GM12878 (cell line): ENCODE results near the gene EXOC4. TPM values are rescaled to one million over a fixed set of nuclear protein-coding genes. Genes with fewer than 3 reads are reported as not detected.

Source experiments
- ATAC-seq: fragments of 200-7000 bp; cut with Tn5 transposase; 3 replicates; pipeline ENCODE4 v1.9.1; 2020; ENCODE audit warnings: mild to moderate bottlenecking, moderate library complexity
- BruUV-seq: library from RNA; stranded (reverse); fragments of 400-500 nt; replicated peaks from 2 replicates; lab custom pipeline; 2021; lab: Mats Ljungman, UMichigan
- CTCF ChIA-PET: fragments of 300-600 bp; sonication (Branson Sonifier 250); formaldehyde crosslinking; extraction: SDS; loops from one replicate; lab custom pipeline; 2021; ENCODE audit warnings: inconsistent platforms; lab: Yijun Ruan, JAX
- POLR2A ChIA-PET: fragments of 350-600 bp; formaldehyde crosslinking; extraction: SDS; loops from one replicate; lab custom pipeline; 2021; ENCODE audit warnings: inconsistent platforms; lab: Charles Lee
- RAD21 ChIA-PET: fragments of 300-600 bp; sonication (Branson Sonifier 250); formaldehyde crosslinking; loops from one replicate; lab custom pipeline; 2023; ENCODE audit warnings: antibody characterized with exemption; ENCODE audit not compliant: unreplicated experiment; lab: Charles Lee
- SMC1A ChIA-PET: fragments of 300-600 bp; sonication (Branson Sonifier 250); formaldehyde crosslinking; loops from one replicate; lab custom pipeline; 2023; ENCODE audit not compliant: unreplicated experiment, uncharacterized antibody; lab: Charles Lee
- DNase-seq: peaks from one replicate; pipeline ENCODE4 v3.0.0-alpha.2; 2011; ENCODE audit warnings: low read depth, low spot score
- FAIRE-seq: peaks from 3 replicates; lab custom pipeline; 2011; peaks lifted over from hg19 to GRCh38; lab: Jason Lieb, UNC
- H2AFZ ChIP-seq: 2 replicates; pipeline ENCODE4 v1.6.0; 2011; ENCODE audit warnings: low read depth, low read length, control low read depth; ENCODE audit not compliant: control insufficient read depth
- H3K27ac ChIP-seq: 2 replicates; pipeline ENCODE4 v1.5.1; 2011; ENCODE audit warnings: control low read depth; ENCODE audit not compliant: control insufficient read depth, insufficient read depth
- H3K27me3 ChIP-seq, 2 experiments: replicated peaks in 1 of 2; 2 replicates each; pipeline versions ENCODE4 v1.6.0 to v1.6.1; 2011; ENCODE audit warnings: low read length in 1 of 2; ENCODE audit not compliant: control insufficient read depth in 2 of 2, insufficient read depth in 2 of 2
- H3K36me3 ChIP-seq, 2 experiments: 2 replicates each; pipeline ENCODE4 v1.5.1; 2011; ENCODE audit warnings: low read length in 1 of 2; ENCODE audit not compliant: control insufficient read depth in 2 of 2, insufficient read depth in 2 of 2
- H3K4me1 ChIP-seq: 2 replicates; pipeline ENCODE4 v1.6.1; 2011; ENCODE audit warnings: mild to moderate bottlenecking, low read length, moderate library complexity, mixed read lengths; ENCODE audit not compliant: control insufficient read depth, insufficient read depth
- H3K4me2 ChIP-seq: 2 replicates; pipeline ENCODE4 v1.6.0; 2011; ENCODE audit warnings: control low read depth; ENCODE audit not compliant: control insufficient read depth, insufficient read depth
- H3K4me3 ChIP-seq: fragments of 200-600 bp; sonication (generic); 2 replicates; pipeline ENCODE4 v1.5.1; 2016
- H3K79me2 ChIP-seq: 2 replicates; pipeline ENCODE4 v1.6.0; 2011; ENCODE audit warnings: low read length; ENCODE audit not compliant: control insufficient read depth, insufficient read depth
- H3K9ac ChIP-seq: 2 replicates; pipeline ENCODE4 v1.8.0; 2011; ENCODE audit warnings: low read length, control low read depth, mixed read lengths; ENCODE audit not compliant: control insufficient read depth, insufficient read depth
- H3K9me3 ChIP-seq: replicated peaks from 3 replicates; pipeline ENCODE4 v1.5.1; 2011; ENCODE audit warnings: mild to moderate bottlenecking, low read length; ENCODE audit not compliant: control insufficient read depth, insufficient read depth
- H4K20me1 ChIP-seq: 2 replicates; pipeline ENCODE4 v1.6.0; 2011; ENCODE audit not compliant: control insufficient read depth, insufficient read depth
- ATF7 ChIP-seq: fragments of 450-650 bp; IDR thresholded peaks from 2 replicates; pipeline ENCODE4 v1.6.1; 2016; ENCODE audit warnings: low read depth, mild to moderate bottlenecking
- HCFC1 ChIP-seq: fragments of 150-350 bp; IDR thresholded peaks from 2 replicates; pipeline ENCODE4 v1.6.1; 2014; ENCODE audit warnings: low read length
- HDGF ChIP-seq: fragments of 450-650 bp; IDR thresholded peaks from 2 replicates; pipeline ENCODE4 v1.6.1; 2016; ENCODE audit warnings: antibody characterized with exemption
- IKZF1 ChIP-seq: fragments of 450-650 bp; conservative IDR thresholded peaks from 2 replicates; pipeline ENCODE4 v1.6.1; 2017; ENCODE audit warnings: antibody characterized with exemption, mild to moderate bottlenecking
- ZNF207 ChIP-seq: fragments of 450-650 bp; IDR thresholded peaks from 2 replicates; pipeline ENCODE4 v1.6.1; 2014; ENCODE audit warnings: antibody characterized with exemption, mild to moderate bottlenecking, borderline replicate concordance
- WGBS: methylation state at CpG from one replicate; pipeline ENCODE4 v1.1.6; 2016; ENCODE audit warnings: low lambda C conversion rate; ENCODE audit not compliant: insufficient replicate concordance, insufficient coverage; ENCODE audit errors: missing lambda C conversion rate; 5-methylcytosine and 5-hydroxymethylcytosine counted together
- in situ Hi-C: fragments of 300-500 bp; cut with MboI; formaldehyde crosslinking; loops from 9 replicates; pipeline ENCODE4 v1.14.3; 2018; ENCODE audit warnings: mixed read lengths
- intact Hi-C: fragments of 100-400 bp; cut with micrococcal nuclease; formaldehyde crosslinking; loops from one replicate; pipeline ENCODE4 v1.14.2; 2022; ENCODE audit not compliant: unreplicated experiment
- polyA plus RNA-seq, 11 experiments: library from polyadenylated mRNA; depleted of rRNA in 4 of 11; unstranded in 6 of 11; stranded (reverse) in 5 of 11; fragments of >200 nt; fragmentation: Nextera tagmentation in 4 of 11; fragmentation: Illumina TruSeq in 1 of 11; extraction: Ambion mirVana in 4 of 11; extraction: Trizol in 1 of 11; gene quantifications; 1 replicate in 1 of 11; 2 replicates in 10 of 11; pipeline versions ENCODE4 v1.2.1 to v1.2.3, GENCODE V29; 2011 to 2016; ENCODE audit warnings: inconsistent platforms in 2 of 11, missing spikeins in 2 of 11, low read depth in 1 of 11
- total RNA-seq, 4 experiments: library from RNA; depleted of rRNA in 3 of 4; stranded (reverse); fragments of >200 nt in 3 of 4; fragmentation: Illumina TruSeq in 1 of 4; extraction: Trizol in 1 of 4; gene quantifications; 2 replicates each; pipeline versions ENCODE4 v1.2.1 to v1.2.3, GENCODE V29; 2013 to 2021
- TF ChIP-seq, protein P1 (sequence below): fragments of 450-650 bp; IDR thresholded peaks from 2 replicates; pipeline ENCODE4 v1.6.1; 2017; ENCODE audit warnings: mild to moderate bottlenecking, moderate library complexity
- TF ChIP-seq, protein P2 (sequence below): IDR thresholded peaks from 2 replicates; pipeline ENCODE4 v1.6.1; 2011; ENCODE audit warnings: borderline replicate concordance, low read depth, mild to moderate bottlenecking, moderate library complexity, mixed read lengths, low read length; ENCODE audit not compliant: insufficient read depth; ENCODE audit errors: extremely low read length

EXOC4 gene
- total and polyA plus RNA-seq, 10 of the 15 experiments (the other 5 are each of a cell fraction or from before 2014, with no cell fraction given) = 13.2 to 44.5 (median 29.6) TPM

DNA sequence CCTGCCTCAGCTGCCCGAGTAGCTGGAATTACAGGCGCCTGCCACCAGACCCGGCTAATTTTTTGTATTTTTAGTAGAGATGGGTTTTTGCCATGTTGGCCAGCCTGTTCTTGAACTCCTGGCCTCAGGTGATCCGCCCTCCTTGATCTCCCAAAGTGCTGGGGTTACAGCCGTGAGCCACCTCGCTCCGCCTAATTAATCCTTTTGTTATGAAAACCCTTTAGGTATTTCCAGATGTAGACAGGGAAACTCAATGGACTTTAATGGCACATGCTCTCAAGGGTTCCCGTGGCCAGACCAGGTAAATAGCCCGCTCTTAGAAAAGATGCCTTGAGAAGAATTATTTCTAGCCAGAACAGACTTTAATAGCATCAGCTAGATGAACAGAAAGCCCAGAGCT is 19.7 kb upstream of the EXOC4 start:
- 57% methylated on average over 9 of the region's 9 CpGs for WGBS
- RAD21 ChIA-PET = no interaction called here
- Histone ChIP-seq H2AFZ (no peak overlapping the region), H4K20me1 (no peaks in the 10 kb centered on the region), H3K79me2 (no peaks in the 10 kb centered on the region), H3K27me3 (peaks cover 0 to 4% of the 10 kb centered on the region in 2 experiments; a peak in 2 of 4 replicates), H3K9me3 (no peaks in the 10 kb centered on the region), H3K36me3 (no peaks in the 10 kb centered on the region), H3K27ac (no peak overlapping the region), H3K9ac (no peak overlapping the region), H3K4me3 (no peak overlapping the region), H3K4me2 (no peak overlapping the region), H3K4me1 (no peaks in the 10 kb centered on the region)
- intact Hi-C loops = loop anchor here (5.0 to 10.0 kb wide), 2 partner anchors 518 to 1094 kb away; no protein-coding TSS in a partner anchor
- BruUV-seq = no TSS peak
- TF ChIP-seq HCFC1 (no peak), IKZF1 (no peak), HDGF (no peak), ZNF207 (no peak), ATF7 (no peak)
- TF ChIP-seq, protein P1, sequence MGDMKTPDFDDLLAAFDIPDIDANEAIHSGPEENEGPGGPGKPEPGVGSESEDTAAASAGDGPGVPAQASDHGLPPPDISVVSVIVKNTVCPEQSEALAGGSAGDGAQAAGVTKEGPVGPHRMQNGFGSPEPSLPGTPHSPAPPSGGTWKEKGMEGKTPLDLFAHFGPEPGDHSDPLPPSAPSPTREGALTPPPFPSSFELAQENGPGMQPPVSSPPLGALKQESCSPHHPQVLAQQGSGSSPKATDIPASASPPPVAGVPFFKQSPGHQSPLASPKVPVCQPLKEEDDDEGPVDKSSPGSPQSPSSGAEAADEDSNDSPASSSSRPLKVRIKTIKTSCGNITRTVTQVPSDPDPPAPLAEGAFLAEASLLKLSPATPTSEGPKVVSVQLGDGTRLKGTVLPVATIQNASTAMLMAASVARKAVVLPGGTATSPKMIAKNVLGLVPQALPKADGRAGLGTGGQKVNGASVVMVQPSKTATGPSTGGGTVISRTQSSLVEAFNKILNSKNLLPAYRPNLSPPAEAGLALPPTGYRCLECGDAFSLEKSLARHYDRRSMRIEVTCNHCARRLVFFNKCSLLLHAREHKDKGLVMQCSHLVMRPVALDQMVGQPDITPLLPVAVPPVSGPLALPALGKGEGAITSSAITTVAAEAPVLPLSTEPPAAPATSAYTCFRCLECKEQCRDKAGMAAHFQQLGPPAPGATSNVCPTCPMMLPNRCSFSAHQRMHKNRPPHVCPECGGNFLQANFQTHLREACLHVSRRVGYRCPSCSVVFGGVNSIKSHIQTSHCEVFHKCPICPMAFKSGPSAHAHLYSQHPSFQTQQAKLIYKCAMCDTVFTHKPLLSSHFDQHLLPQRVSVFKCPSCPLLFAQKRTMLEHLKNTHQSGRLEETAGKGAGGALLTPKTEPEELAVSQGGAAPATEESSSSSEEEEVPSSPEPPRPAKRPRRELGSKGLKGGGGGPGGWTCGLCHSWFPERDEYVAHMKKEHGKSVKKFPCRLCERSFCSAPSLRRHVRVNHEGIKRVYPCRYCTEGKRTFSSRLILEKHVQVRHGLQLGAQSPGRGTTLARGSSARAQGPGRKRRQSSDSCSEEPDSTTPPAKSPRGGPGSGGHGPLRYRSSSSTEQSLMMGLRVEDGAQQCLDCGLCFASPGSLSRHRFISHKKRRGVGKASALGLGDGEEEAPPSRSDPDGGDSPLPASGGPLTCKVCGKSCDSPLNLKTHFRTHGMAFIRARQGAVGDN = no peak
- TF ChIP-seq, protein P2, sequence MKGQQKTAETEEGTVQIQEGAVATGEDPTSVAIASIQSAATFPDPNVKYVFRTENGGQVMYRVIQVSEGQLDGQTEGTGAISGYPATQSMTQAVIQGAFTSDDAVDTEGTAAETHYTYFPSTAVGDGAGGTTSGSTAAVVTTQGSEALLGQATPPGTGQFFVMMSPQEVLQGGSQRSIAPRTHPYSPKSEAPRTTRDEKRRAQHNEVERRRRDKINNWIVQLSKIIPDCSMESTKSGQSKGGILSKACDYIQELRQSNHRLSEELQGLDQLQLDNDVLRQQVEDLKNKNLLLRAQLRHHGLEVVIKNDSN = no peak
- ATAC-seq (no peak), FAIRE-seq (no peak), DNase-seq (no peak)
- POLR2A ChIA-PET = no interaction called here
- SMC1A ChIA-PET = interaction anchor here (1.2 kb wide), 1 partner anchor 9 kb away, joined by 4 read pairs; no protein-coding TSS in a partner anchor
- CTCF ChIA-PET = interaction anchor here (1.6 kb wide), 1 partner anchor 201 kb away, joined by 10 read pairs; no protein-coding TSS in a partner anchor
- in situ Hi-C loops = no loop called here
